HCT116 (cell line): Measurements from ENCODE around the gene SCP2. TPM values are rescaled to one million over a fixed set of nuclear protein-coding genes. Genes with fewer than 3 reads are reported as not detected.

ENCODE experiments used
- ATAC-seq: fragments of 200-7000 bp; cut with Tn5 transposase; 2 replicates; pipeline ENCODE4 v1.9.1; 2020; ENCODE audit warnings: mild to moderate bottlenecking, moderate library complexity
- BruUV-seq: library from RNA; stranded (reverse); fragments of 400-500 nt; replicated peaks from 2 replicates; lab custom pipeline; 2021; lab: Mats Ljungman, UMichigan
- CTCF ChIA-PET: fragments of 300-600 bp; sonication (Branson Sonifier 250); formaldehyde crosslinking; loops from one replicate; lab custom pipeline; 2021; ENCODE audit warnings: antibody characterized with exemption; lab: Charles Lee
- POLR2A ChIA-PET: fragments of 300-600, 350-600 bp; sonication (Branson Sonifier 250); formaldehyde crosslinking; loops from one replicate; lab custom pipeline; 2021; ENCODE audit warnings: antibody characterized with exemption; lab: Charles Lee
- RAD21 ChIA-PET, 2 experiments: fragments of 300-600 bp; sonication (Branson Sonifier 250); formaldehyde crosslinking; loops; one replicate each; lab custom pipeline; 2023; ENCODE audit warnings: low total read pairs in 2 of 2; ENCODE audit not compliant: uncharacterized antibody in 2 of 2, unreplicated experiment in 2 of 2, low non-redundant PET in 1 of 2; lab: Charles Lee
- DNase-seq: peaks from one replicate; pipeline ENCODE4 v3.0.0-alpha.2; 2010; ENCODE audit warnings: low read depth, low spot score
- H2AFZ ChIP-seq: fragments of 200-600 bp; shearing (Covaris generic), sonication (generic); 2 replicates; pipeline ENCODE4 v1.6.1; 2017; ENCODE audit warnings: low read depth, mixed run types, mixed read lengths, antibody characterized with exemption, low read length; ENCODE audit not compliant: poor library complexity, severe bottlenecking
- H3K27ac ChIP-seq: 2 replicates; pipeline ENCODE4 v1.5.1; 2012; ENCODE audit warnings: low read depth, low read length
- H3K27me3 ChIP-seq: fragments of 200-600 bp; sonication (generic); 2 replicates; pipeline ENCODE4 v1.6.1; 2016; ENCODE audit warnings: mixed run types, low read length, mixed read lengths; ENCODE audit not compliant: insufficient read depth
- H3K36me3 ChIP-seq, 2 experiments: fragments of 200-500 bp in 1 of 2; fragments of 200-600 bp in 1 of 2; sonication (Bioruptor generic) in 1 of 2; sonication (generic) in 1 of 2; 2 replicates each; pipeline versions ENCODE4 v1.5.1 to v1.6.1; 2014 to 2016; ENCODE audit warnings: low read length in 2 of 2, inconsistent platforms in 1 of 2, mixed read lengths in 1 of 2, mixed run types in 1 of 2; ENCODE audit not compliant: insufficient read depth in 2 of 2, control insufficient read depth in 1 of 2
- H3K4me1 ChIP-seq, 2 experiments: fragments of 200-600 bp in 1 of 2; sonication (generic) in 1 of 2; 2 replicates each; pipeline versions ENCODE4 v1.5.1 to v1.6.1; 2012 to 2017; ENCODE audit warnings: low read length in 2 of 2, inconsistent platforms in 1 of 2, mild to moderate bottlenecking in 1 of 2, mixed read lengths in 1 of 2, mixed run types in 1 of 2, moderate library complexity in 1 of 2; ENCODE audit not compliant: insufficient read depth in 2 of 2, control insufficient read depth in 1 of 2
- H3K4me2 ChIP-seq: fragments of 200-600 bp; sonication (generic); 2 replicates; pipeline ENCODE4 v1.6.1; 2017; ENCODE audit warnings: mixed run types, low read length, mixed read lengths
- H3K4me3 ChIP-seq, 2 experiments: fragments of 200-600 bp in 1 of 2; sonication (generic) in 1 of 2; replicated peaks in 1 of 2; 2 replicates each; pipeline ENCODE4 v1.5.1; 2011 to 2016; ENCODE audit warnings: low read length in 2 of 2, control low read depth in 1 of 2, low read depth in 1 of 2, mild to moderate bottlenecking in 1 of 2, mixed read lengths in 1 of 2, mixed run types in 1 of 2
- H3K79me2 ChIP-seq: fragments of 200-600 bp; sonication (generic); 2 replicates; pipeline ENCODE4 v1.6.1; 2017; ENCODE audit warnings: mild to moderate bottlenecking, mixed run types, low read length, moderate library complexity, mixed read lengths; ENCODE audit not compliant: insufficient read depth
- H3K9ac ChIP-seq: fragments of 200-600 bp; sonication (generic); 2 replicates; pipeline ENCODE4 v1.6.1; 2016; ENCODE audit warnings: low read length, mixed read lengths
- H3K9me2 ChIP-seq: fragments of 200-600 bp; sonication (generic), shearing (Covaris generic); 2 replicates; pipeline ENCODE4 v1.6.1; 2017; ENCODE audit warnings: mixed run types, mild to moderate bottlenecking, moderate library complexity; ENCODE audit not compliant: insufficient read depth
- H3K9me3 ChIP-seq, 2 experiments: fragments of 200-500 bp in 1 of 2; fragments of 200-600 bp in 1 of 2; sonication (Bioruptor generic) in 1 of 2; sonication (generic) in 1 of 2; 2 replicates each; pipeline ENCODE4 v1.6.1; 2014 to 2017; ENCODE audit warnings: low read length in 2 of 2, mixed read lengths in 2 of 2, inconsistent platforms in 1 of 2, low read depth in 1 of 2, mild to moderate bottlenecking in 1 of 2, mixed run types in 1 of 2, moderate library complexity in 1 of 2; ENCODE audit not compliant: control insufficient read depth in 1 of 2, insufficient read depth in 1 of 2
- H4K20me1 ChIP-seq: fragments of 200-600 bp; sonication (generic), shearing (Covaris generic); 2 replicates; pipeline ENCODE4 v1.6.1; 2017; ENCODE audit warnings: mixed run types, mild to moderate bottlenecking, moderate library complexity; ENCODE audit not compliant: insufficient read depth
- CBX3 ChIP-seq: IDR thresholded peaks from 2 replicates; pipeline ENCODE4 v1.6.1; 2012; ENCODE audit warnings: low read depth
- EGR1 ChIP-seq: IDR thresholded peaks from 2 replicates; pipeline ENCODE4 v1.6.1; 2012; ENCODE audit warnings: low read depth
- ELF1 ChIP-seq: IDR thresholded peaks from 2 replicates; pipeline ENCODE4 v1.6.1; 2012; ENCODE audit warnings: low read depth, borderline replicate concordance
- EZH2 ChIP-seq: fragments of 200-600 bp; sonication (generic); IDR thresholded peaks from 2 replicates; pipeline ENCODE4 v1.6.1; 2017; ENCODE audit warnings: antibody characterized with exemption, mixed run types
- EZH2phosphoT487 ChIP-seq: fragments of 200-600 bp; IDR thresholded peaks from 2 replicates; pipeline ENCODE4 v1.6.1; 2018; ENCODE audit warnings: antibody characterized with exemption, borderline replicate concordance
- FOSL1 ChIP-seq: IDR thresholded peaks from 2 replicates; pipeline ENCODE4 v1.6.1; 2012; ENCODE audit warnings: low read depth
- JUND ChIP-seq: IDR thresholded peaks from 2 replicates; pipeline ENCODE4 v1.6.1; 2012
- POLR2A ChIP-seq: IDR thresholded peaks from 2 replicates; pipeline ENCODE4 v1.7.0; 2011; ENCODE audit warnings: borderline replicate concordance; ENCODE audit not compliant: insufficient read depth, insufficient read length; ENCODE audit errors: extremely low read depth
- SIN3A ChIP-seq: IDR thresholded peaks from 2 replicates; pipeline ENCODE4 v1.6.1; 2012; ENCODE audit warnings: low read depth
- TCF7L2 ChIP-seq: IDR thresholded peaks from 2 replicates; pipeline ENCODE4 v1.7.0; 2011; ENCODE audit warnings: borderline replicate concordance, inconsistent platforms; ENCODE audit not compliant: insufficient read depth, insufficient read length; ENCODE audit errors: extremely low read depth
- YY1 ChIP-seq: IDR thresholded peaks from 2 replicates; pipeline ENCODE4 v1.6.1; 2011; ENCODE audit warnings: low read length, low read depth, moderate library complexity, mild to moderate bottlenecking; ENCODE audit not compliant: insufficient replicate concordance; ENCODE audit errors: extremely low read depth
- ZFX ChIP-seq: fragments of 450-650 bp; IDR thresholded peaks from 2 replicates; pipeline ENCODE4 v1.6.1; 2017
- ZNF274 ChIP-seq: fragments of 200-500 bp; sonication (Bioruptor generic); IDR thresholded peaks from 2 replicates; pipeline ENCODE4 v1.6.1; 2014; ENCODE audit warnings: mild to moderate bottlenecking, low read depth, low read length, inconsistent platforms
- intact Hi-C: fragments of 100-400 bp; cut with micrococcal nuclease; formaldehyde crosslinking; loops from 2 replicates; pipeline ENCODE4 v1.10.0; 2022
- total RNA-seq: library from RNA; stranded (reverse); gene quantifications from one replicate; pipeline ENCODE4 v1.2.1, GENCODE V29; 2021; ENCODE audit not compliant: unreplicated experiment
- TF ChIP-seq, protein P1 (sequence below): IDR thresholded peaks from 2 replicates; pipeline ENCODE4 v1.6.1; 2011; ENCODE audit warnings: mild to moderate bottlenecking, low read length, moderate library complexity; ENCODE audit not compliant: insufficient replicate concordance; ENCODE audit errors: extremely low read depth
- TF ChIP-seq, protein P2 (sequence below), 3 experiments: fragments of 200-600 bp in 1 of 3; sonication (generic) in 1 of 3; IDR thresholded peaks in 2 of 3; conservative IDR thresholded peaks in 1 of 3; 2 replicates each; pipeline ENCODE4 v1.5.1; 2012 to 2017; ENCODE audit warnings: low read depth in 2 of 3, low read length in 2 of 3, antibody characterized with exemption in 1 of 3, borderline replicate concordance in 1 of 3, control low read depth in 1 of 3, mild to moderate bottlenecking in 1 of 3, mixed read lengths in 1 of 3, mixed run types in 1 of 3, moderate library complexity in 1 of 3; ENCODE audit not compliant: insufficient read depth in 1 of 3
- TF ChIP-seq, protein P3 (sequence below): IDR thresholded peaks from 2 replicates; pipeline ENCODE4 v1.6.1; 2012
- TF ChIP-seq, protein P4 (sequence below): IDR thresholded peaks from 2 replicates; pipeline ENCODE4 v1.6.1; 2012

Gene SCP2
- total RNA-seq, 1 experiment from 2014 or later = 62.0 TPM

DNA sequence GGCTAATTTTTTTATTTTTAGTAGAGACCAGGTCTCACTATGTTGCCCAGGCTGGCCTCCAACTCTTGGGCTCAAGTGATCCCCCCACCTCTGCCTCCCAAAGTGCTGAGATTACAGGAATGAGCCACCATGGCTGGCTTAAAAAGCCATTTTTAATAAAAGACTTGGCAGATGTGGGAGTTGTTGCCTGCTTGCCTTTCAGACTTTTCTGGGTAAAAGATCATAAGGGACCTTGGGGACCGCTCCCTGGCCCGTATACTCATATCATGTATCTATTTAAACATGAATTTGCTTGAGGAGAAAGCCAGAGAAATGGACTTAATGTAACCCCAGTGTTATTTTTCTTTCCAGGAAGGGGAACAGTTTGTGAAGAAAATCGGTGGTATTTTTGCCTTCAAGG is 111.5 kb downstream of the SCP2 start:
- no peak overlapping the region for H3K4me2 ChIP-seq
- H3K36me3 ChIP-seq = no peaks in the 10 kb centered on the region
- DNase-seq (no peak), ATAC-seq (no peak)
- RAD21 ChIA-PET = no interaction called here
- CTCF ChIA-PET = no interaction called here
- H3K27me3 ChIP-seq = no peaks in the 10 kb centered on the region
- no peaks in the 10 kb centered on the region for H3K79me2 ChIP-seq
- H3K27ac ChIP-seq = no peak overlapping the region
- no TSS peak for BruUV-seq
- H3K9ac ChIP-seq = no peak overlapping the region
- no peaks in the 10 kb centered on the region for H3K9me2 ChIP-seq
- no peaks in the 10 kb centered on the region for H3K9me3 ChIP-seq
- POLR2A ChIA-PET = no interaction called here
- H2AFZ ChIP-seq = no peak overlapping the region
- no peaks in the 10 kb centered on the region for H3K4me1 ChIP-seq
- intact Hi-C loops = no loop called here
- H3K4me3 ChIP-seq = no peak overlapping the region
- H4K20me1 ChIP-seq = no peaks in the 10 kb centered on the region
- TF ChIP-seq SIN3A (no peak), ZNF274 (no peak), FOSL1 (no peak), CBX3 (no peak), EGR1 (no peak), JUND (no peak), ZFX (no peak), TCF7L2 (no peak), EZH2phosphoT487 (no peak), ELF1 (no peak), POLR2A (no peak), EZH2 (no peak), YY1 (no peak)
- TF ChIP-seq, protein P1, sequence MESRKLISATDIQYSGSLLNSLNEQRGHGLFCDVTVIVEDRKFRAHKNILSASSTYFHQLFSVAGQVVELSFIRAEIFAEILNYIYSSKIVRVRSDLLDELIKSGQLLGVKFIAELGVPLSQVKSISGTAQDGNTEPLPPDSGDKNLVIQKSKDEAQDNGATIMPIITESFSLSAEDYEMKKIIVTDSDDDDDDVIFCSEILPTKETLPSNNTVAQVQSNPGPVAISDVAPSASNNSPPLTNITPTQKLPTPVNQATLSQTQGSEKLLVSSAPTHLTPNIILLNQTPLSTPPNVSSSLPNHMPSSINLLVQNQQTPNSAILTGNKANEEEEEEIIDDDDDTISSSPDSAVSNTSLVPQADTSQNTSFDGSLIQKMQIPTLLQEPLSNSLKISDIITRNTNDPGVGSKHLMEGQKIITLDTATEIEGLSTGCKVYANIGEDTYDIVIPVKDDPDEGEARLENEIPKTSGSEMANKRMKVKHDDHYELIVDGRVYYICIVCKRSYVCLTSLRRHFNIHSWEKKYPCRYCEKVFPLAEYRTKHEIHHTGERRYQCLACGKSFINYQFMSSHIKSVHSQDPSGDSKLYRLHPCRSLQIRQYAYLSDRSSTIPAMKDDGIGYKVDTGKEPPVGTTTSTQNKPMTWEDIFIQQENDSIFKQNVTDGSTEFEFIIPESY = no peak
- TF ChIP-seq, protein P2, sequence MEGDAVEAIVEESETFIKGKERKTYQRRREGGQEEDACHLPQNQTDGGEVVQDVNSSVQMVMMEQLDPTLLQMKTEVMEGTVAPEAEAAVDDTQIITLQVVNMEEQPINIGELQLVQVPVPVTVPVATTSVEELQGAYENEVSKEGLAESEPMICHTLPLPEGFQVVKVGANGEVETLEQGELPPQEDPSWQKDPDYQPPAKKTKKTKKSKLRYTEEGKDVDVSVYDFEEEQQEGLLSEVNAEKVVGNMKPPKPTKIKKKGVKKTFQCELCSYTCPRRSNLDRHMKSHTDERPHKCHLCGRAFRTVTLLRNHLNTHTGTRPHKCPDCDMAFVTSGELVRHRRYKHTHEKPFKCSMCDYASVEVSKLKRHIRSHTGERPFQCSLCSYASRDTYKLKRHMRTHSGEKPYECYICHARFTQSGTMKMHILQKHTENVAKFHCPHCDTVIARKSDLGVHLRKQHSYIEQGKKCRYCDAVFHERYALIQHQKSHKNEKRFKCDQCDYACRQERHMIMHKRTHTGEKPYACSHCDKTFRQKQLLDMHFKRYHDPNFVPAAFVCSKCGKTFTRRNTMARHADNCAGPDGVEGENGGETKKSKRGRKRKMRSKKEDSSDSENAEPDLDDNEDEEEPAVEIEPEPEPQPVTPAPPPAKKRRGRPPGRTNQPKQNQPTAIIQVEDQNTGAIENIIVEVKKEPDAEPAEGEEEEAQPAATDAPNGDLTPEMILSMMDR (IDR thresholded peaks at IDR 0.05 in 2 of 3, conservative IDR thresholded peaks at IDR 0.05 in 1 of 3; ENCODE audit: borderline replicate concordance in 1 of 3, insufficient read depth in 1 of 3, low read depth in 2 of 3, low read length in 2 of 3) = no peak
- TF ChIP-seq, protein P3, sequence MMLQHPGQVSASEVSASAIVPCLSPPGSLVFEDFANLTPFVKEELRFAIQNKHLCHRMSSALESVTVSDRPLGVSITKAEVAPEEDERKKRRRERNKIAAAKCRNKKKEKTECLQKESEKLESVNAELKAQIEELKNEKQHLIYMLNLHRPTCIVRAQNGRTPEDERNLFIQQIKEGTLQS = no peak
- TF ChIP-seq, protein P4, sequence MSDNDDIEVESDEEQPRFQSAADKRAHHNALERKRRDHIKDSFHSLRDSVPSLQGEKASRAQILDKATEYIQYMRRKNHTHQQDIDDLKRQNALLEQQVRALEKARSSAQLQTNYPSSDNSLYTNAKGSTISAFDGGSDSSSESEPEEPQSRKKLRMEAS = no peak
